SK-N-SH (cell line): Measurements from ENCODE around the gene GUCY1A1.

Experiments used
- JUND ChIP-seq: IDR thresholded peaks from 2 replicates; pipeline ENCODE4 v1.4.0; 2012
- SIN3A ChIP-seq: IDR thresholded peaks from 2 replicates; pipeline ENCODE4 v1.6.1; 2012; ENCODE audit warnings: low read depth, mild to moderate bottlenecking, low read length, moderate library complexity, borderline replicate concordance
- TAF1 ChIP-seq: IDR thresholded peaks from 2 replicates; pipeline ENCODE4 v1.6.1; 2012; ENCODE audit warnings: low read depth, mild to moderate bottlenecking, low read length, moderate library complexity, borderline replicate concordance
- YY1 ChIP-seq: IDR thresholded peaks from 2 replicates; pipeline ENCODE4 v1.4.0; 2012; ENCODE audit warnings: low read depth, mild to moderate bottlenecking
- TF ChIP-seq, protein P1 (sequence below): fragments of 200-600 bp; sonication (generic); IDR thresholded peaks from 2 replicates; pipeline ENCODE4 v1.6.1; 2017; ENCODE audit warnings: antibody characterized with exemption, mild to moderate bottlenecking, moderate library complexity

DNA sequence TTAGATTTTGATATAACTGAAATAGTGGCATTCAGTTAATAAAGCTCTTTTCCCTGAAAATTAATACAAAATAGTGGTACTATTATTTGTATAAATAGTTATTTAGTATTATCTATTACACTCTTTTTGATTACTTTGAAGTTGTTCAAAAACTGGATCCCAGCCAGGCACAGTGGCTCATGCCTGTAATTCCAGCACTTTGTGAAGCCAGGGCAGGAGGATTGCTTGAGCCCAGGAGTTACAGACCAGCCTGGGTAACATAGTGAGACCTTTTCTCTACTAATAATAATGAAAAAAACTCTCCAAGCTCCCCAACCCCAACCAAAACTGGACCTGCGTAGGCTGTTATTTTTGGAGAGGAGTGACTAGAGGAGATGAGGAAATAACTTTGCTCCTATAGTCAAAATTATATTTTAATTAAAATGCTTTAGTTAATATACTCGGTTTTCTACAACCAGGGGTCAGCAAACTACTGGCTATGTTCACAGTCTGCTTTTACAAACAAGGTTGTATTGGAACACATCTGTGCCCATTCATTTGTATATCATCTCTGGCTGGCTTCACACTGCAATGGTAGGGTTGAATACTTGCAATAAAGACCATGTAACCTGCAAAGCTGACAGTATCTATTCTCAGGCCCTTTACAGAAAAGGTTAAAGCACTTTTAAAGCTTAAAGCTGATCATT lies 27.6 kb downstream of the GUCY1A1 start:
- TF ChIP-seq, protein P1, sequence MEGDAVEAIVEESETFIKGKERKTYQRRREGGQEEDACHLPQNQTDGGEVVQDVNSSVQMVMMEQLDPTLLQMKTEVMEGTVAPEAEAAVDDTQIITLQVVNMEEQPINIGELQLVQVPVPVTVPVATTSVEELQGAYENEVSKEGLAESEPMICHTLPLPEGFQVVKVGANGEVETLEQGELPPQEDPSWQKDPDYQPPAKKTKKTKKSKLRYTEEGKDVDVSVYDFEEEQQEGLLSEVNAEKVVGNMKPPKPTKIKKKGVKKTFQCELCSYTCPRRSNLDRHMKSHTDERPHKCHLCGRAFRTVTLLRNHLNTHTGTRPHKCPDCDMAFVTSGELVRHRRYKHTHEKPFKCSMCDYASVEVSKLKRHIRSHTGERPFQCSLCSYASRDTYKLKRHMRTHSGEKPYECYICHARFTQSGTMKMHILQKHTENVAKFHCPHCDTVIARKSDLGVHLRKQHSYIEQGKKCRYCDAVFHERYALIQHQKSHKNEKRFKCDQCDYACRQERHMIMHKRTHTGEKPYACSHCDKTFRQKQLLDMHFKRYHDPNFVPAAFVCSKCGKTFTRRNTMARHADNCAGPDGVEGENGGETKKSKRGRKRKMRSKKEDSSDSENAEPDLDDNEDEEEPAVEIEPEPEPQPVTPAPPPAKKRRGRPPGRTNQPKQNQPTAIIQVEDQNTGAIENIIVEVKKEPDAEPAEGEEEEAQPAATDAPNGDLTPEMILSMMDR, result no peak
- TF ChIP-seq JUND (no peak), SIN3A (no peak), YY1 (no peak), TAF1 (no peak)
